ENCODE data around the gene SSBP3.

SSBP3 gene

GRCh38 chr1:54298284-54299033, 107.7 kb downstream of the SSBP3 start:
- H3K27ac ChIP-seq (ENCODE audit: low read depth, low read length) = peak overlapping the region; percentile 68

GRCh38 chr1:54297596-54298283, 108.5 kb downstream of the SSBP3 start:
- Histone ChIP-seq H3K4me3 (ENCODE audit: low read length) (no peak overlapping the region), H3K9ac (ENCODE audit: low read length) (peak overlapping the region; percentile 18), H3K27ac (ENCODE audit: low read depth, low read length) (peak overlapping the region; percentile 68), H3K27me3 (ENCODE audit: control insufficient read depth, insufficient read depth, low read length) (no peaks in the 10 kb centered on the region), H3K36me3 (ENCODE audit: control insufficient read depth, insufficient read depth, low read length) (no peaks in the 10 kb centered on the region), H3K4me1 (ENCODE audit: control insufficient read depth, insufficient read depth, low read length) (peaks cover 33% of the 10 kb centered on the region)

More at GRCh38 chr1:54298284-54299033, 107.7 kb downstream of the SSBP3 start:
- H3K4me1 ChIP-seq (ENCODE audit: control insufficient read depth, insufficient read depth, low read length) = peaks cover 38% of the 10 kb centered on the region
- H3K4me3 ChIP-seq (ENCODE audit: low read length) = peak overlapping the region; percentile 26
- H3K36me3 ChIP-seq (ENCODE audit: control insufficient read depth, insufficient read depth, low read length) = no peaks in the 10 kb centered on the region
- peak overlapping the region; percentile 18 for H3K9ac ChIP-seq (ENCODE audit: low read length)
- H3K27me3 ChIP-seq (ENCODE audit: control insufficient read depth, insufficient read depth, low read length) = no peaks in the 10 kb centered on the region

DNA sequence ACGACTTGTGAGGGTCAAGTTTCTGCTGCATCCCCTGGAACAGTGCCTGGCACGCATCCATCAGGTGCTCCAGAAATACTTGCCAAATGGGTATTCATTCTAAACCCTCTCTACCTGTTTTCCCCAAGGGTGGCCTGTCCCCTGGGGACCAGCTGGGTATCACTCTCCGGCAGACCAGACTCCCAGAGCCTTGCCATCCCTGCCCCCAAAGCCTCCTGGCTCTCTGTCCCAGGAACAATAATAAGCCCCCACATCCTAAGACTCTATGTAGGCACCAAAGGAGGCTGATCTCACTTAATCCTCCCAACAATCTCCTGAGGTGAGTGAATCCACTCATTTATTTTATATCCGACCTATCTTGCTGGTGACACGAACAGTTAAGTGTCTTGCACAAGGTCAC, 109.5 kb downstream of the SSBP3 start:
- peaks cover 41% of the 10 kb centered on the region for H3K4me1 ChIP-seq (ENCODE audit: control insufficient read depth, insufficient read depth, low read length)
- no peak overlapping the region for H3K4me3 ChIP-seq (ENCODE audit: low read length)
- no peak overlapping the region for H3K9ac ChIP-seq (ENCODE audit: low read length)
- no peaks in the 10 kb centered on the region for H3K27me3 ChIP-seq (ENCODE audit: control insufficient read depth, insufficient read depth, low read length)
- no peak overlapping the region for H3K27ac ChIP-seq (ENCODE audit: low read depth, low read length)
- H3K36me3 ChIP-seq (ENCODE audit: control insufficient read depth, insufficient read depth, low read length) = no peaks in the 10 kb centered on the region

DNA sequence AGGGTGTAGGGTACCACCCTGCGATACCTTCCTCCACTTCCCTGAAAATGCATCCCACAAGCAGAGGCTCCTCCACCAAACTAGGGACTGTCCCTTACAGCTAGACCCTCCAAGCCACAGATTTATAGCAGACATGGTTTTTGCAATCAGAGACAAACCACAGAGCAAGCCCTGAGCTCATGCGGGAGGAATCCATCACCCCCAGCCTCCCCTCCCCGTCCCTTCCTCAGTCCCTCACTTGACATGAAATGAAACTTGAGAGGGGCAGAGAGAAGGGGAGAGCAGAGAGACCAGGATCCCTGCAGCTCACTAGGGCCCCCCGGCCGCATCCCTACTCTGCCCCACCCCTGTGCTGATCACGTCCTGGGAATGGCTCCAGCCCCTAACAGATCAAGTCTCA, 111.3 kb downstream of the SSBP3 start:
- Histone ChIP-seq H3K27ac (ENCODE audit: low read depth, low read length) (no peak overlapping the region), H3K4me1 (ENCODE audit: control insufficient read depth, insufficient read depth, low read length) (peaks cover 53% of the 10 kb centered on the region), H3K36me3 (ENCODE audit: control insufficient read depth, insufficient read depth, low read length) (no peaks in the 10 kb centered on the region), H3K9ac (ENCODE audit: low read length) (no peak overlapping the region), H3K4me3 (ENCODE audit: low read length) (no peak overlapping the region), H3K27me3 (ENCODE audit: control insufficient read depth, insufficient read depth, low read length) (no peaks in the 10 kb centered on the region)

DNA sequence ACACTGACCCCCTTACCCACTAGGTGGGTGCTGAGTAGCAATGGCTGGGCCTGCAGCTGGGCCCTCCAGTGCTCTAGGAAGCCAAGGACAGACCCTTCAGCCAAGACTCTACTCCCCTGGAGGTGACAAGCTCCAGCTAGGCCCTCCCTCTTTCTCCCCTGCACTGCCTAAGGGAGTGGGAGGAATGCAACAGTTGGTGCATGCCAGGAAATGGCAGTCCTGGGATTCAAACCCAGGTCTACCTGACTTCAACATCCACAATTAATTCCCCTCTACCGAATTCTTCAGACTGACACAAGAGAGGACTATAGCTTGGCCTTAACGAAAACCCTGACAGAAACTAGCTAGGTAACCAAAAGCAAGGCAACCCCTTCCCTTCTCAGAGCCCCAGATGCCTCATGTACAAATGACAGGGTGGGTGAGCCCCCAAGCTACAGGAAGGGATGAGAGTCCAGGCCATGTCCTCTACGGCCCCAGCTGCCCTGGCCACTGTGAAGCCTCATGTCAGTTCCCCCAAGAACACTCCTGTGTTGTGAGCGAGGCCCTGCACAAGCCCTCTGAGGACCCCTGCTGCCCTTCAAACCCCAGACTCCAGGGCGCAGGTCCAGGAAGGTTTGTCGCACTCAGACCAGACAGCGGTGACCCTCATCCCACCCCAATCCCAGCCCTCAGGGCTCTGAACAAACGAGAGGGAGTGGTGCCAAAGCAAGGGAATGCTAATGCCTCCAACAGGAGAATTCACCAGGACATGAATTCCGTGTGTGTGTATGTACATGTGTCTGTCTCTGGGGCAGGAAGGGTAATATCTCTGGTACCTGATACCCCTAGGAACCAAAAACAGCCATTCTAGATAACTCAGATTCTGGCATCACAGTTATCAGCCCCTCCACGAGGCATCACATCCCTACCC, 113.9 kb downstream of the SSBP3 start:
- H3K9ac ChIP-seq (ENCODE audit: low read length) = no peak overlapping the region
- H3K4me1 ChIP-seq (ENCODE audit: control insufficient read depth, insufficient read depth, low read length) = peaks cover 44% of the 10 kb centered on the region
- no peaks in the 10 kb centered on the region for H3K27me3 ChIP-seq (ENCODE audit: control insufficient read depth, insufficient read depth, low read length)
- H3K36me3 ChIP-seq (ENCODE audit: control insufficient read depth, insufficient read depth, low read length) = no peaks in the 10 kb centered on the region
- no peak overlapping the region for H3K27ac ChIP-seq (ENCODE audit: low read depth, low read length)
- H3K4me3 ChIP-seq (ENCODE audit: low read length) = no peak overlapping the region

GRCh38 chr1:54291276-54292001, 114.8 kb downstream of the SSBP3 start:
- Histone ChIP-seq H3K9ac (ENCODE audit: low read length) (no peak overlapping the region), H3K36me3 (ENCODE audit: control insufficient read depth, insufficient read depth, low read length) (no peaks in the 10 kb centered on the region), H3K27me3 (ENCODE audit: control insufficient read depth, insufficient read depth, low read length) (no peaks in the 10 kb centered on the region), H3K4me1 (ENCODE audit: control insufficient read depth, insufficient read depth, low read length) (peaks cover 52% of the 10 kb centered on the region), H3K27ac (ENCODE audit: low read depth, low read length) (no peak overlapping the region), H3K4me3 (ENCODE audit: low read length) (no peak overlapping the region)

DNA sequence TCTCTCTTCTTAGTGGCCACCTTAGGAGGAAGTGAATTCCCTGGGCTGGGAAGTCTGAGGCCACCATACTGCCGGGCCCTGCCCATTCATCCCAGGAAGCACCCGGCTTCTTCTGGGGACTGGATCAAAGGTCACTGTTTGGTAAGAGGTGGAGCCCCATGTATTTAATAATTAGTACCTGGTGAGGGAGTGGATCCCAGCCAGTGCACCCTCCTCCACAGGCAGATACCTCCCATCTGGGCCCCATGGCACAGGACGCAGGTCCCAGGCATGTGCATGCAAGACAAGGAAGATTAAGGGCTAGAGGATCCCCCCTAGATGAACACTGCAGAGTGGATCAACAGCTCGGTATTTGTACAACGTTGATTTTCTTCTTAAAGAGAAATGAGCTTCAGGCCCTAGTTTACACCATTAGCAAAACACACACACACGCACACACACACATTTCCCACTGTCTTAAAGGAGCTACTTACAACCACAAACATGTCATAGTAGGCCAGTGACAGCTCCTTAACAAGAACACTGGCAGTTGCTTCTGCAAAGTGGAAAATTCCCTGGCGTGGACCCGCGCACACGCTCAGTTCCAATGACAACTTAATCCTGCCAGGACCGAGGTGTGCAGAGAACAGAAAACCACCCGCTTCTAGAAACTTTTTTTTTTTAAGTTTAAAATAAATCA, 115.5 kb downstream of the SSBP3 start:
- no peaks in the 10 kb centered on the region for H3K36me3 ChIP-seq (ENCODE audit: control insufficient read depth, insufficient read depth, low read length)
- H3K4me1 ChIP-seq (ENCODE audit: control insufficient read depth, insufficient read depth, low read length) = peaks cover 51% of the 10 kb centered on the region
- H3K9ac ChIP-seq (ENCODE audit: low read length) = no peak overlapping the region
- no peak overlapping the region for H3K4me3 ChIP-seq (ENCODE audit: low read length)
- H3K27ac ChIP-seq (ENCODE audit: low read depth, low read length) = peak overlapping the region; percentile 36
- no peaks in the 10 kb centered on the region for H3K27me3 ChIP-seq (ENCODE audit: control insufficient read depth, insufficient read depth, low read length)

DNA sequence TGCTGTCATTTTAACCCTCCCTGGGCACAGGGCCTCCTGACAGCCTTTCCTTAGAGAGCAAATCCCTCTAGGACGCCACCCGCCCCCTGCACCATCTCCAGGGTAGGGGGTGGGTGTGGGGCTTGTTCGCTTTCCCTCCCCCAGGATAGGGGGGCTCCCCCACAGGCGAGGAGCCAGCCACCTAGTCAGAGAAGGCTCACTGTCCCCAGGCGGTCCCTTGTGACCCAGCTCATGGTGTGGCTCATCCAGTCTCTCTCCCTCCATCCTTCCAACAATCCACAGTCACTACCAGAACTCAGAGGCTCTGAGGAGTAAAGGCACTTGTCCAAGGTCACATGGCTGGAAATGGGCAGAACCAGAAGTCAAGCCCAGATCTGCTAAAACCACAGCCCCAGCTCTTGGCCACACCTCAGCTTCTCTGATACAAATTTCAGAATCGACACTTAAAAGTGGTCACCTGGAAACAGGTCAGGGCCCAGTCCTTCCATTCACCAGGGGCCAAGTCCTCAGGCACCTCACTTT, 116.4 kb downstream of the SSBP3 start:
- Histone ChIP-seq H3K36me3 (ENCODE audit: control insufficient read depth, insufficient read depth, low read length) (no peaks in the 10 kb centered on the region), H3K4me1 (ENCODE audit: control insufficient read depth, insufficient read depth, low read length) (peaks cover 46% of the 10 kb centered on the region), H3K4me3 (ENCODE audit: low read length) (no peak overlapping the region), H3K27ac (ENCODE audit: low read depth, low read length) (peak overlapping the region; percentile 36), H3K9ac (ENCODE audit: low read length) (no peak overlapping the region), H3K27me3 (ENCODE audit: control insufficient read depth, insufficient read depth, low read length) (no peaks in the 10 kb centered on the region)

GRCh38 chr1:54287801-54288211, 118.4 kb downstream of the SSBP3 start:
- Histone ChIP-seq H3K36me3 (ENCODE audit: control insufficient read depth, insufficient read depth, low read length) (no peaks in the 10 kb centered on the region), H3K4me1 (ENCODE audit: control insufficient read depth, insufficient read depth, low read length) (peaks cover 45% of the 10 kb centered on the region), H3K27ac (ENCODE audit: low read depth, low read length) (peak overlapping the region; percentile 4), H3K27me3 (ENCODE audit: control insufficient read depth, insufficient read depth, low read length) (no peaks in the 10 kb centered on the region), H3K9ac (ENCODE audit: low read length) (no peak overlapping the region), H3K4me3 (ENCODE audit: low read length) (no peak overlapping the region)

DNA sequence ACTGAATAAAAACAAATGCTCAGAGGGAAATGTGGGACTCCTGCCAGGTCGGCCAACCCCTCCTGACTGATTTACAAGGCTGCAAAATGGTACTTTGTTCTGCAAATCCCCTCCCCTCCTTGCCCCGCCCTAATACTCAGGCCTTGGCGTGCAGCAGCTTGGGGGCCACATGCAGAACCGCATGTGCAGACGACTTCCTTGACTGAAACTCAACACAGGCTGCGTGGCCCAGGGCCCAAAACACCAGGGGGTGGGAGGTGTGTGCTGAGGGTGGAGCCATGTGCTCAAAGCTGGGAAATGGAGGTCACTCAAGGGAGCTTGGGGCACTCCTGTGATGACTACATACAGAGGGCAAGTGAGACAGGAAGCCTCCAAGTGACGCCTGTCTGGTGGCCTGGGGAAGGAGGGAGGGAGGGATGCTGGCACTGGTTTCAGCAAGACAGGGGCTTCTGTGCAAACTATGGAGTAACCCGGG, 119.0 kb downstream of the SSBP3 start:
- Histone ChIP-seq H3K27me3 (ENCODE audit: control insufficient read depth, insufficient read depth, low read length) (no peaks in the 10 kb centered on the region), H3K27ac (ENCODE audit: low read depth, low read length) (peak overlapping the region; percentile 26), H3K4me3 (ENCODE audit: low read length) (no peak overlapping the region), H3K4me1 (ENCODE audit: control insufficient read depth, insufficient read depth, low read length) (peaks cover 41% of the 10 kb centered on the region), H3K36me3 (ENCODE audit: control insufficient read depth, insufficient read depth, low read length) (no peaks in the 10 kb centered on the region), H3K9ac (ENCODE audit: low read length) (no peak overlapping the region)

GRCh38 chr1:54285815-54286345, 120.3 kb downstream of the SSBP3 start:
- Histone ChIP-seq H3K4me3 (ENCODE audit: low read length) (no peak overlapping the region), H3K27ac (ENCODE audit: low read depth, low read length) (no peak overlapping the region), H3K36me3 (ENCODE audit: control insufficient read depth, insufficient read depth, low read length) (no peaks in the 10 kb centered on the region), H3K27me3 (ENCODE audit: control insufficient read depth, insufficient read depth, low read length) (no peaks in the 10 kb centered on the region), H3K4me1 (ENCODE audit: control insufficient read depth, insufficient read depth, low read length) (peaks cover 32% of the 10 kb centered on the region), H3K9ac (ENCODE audit: low read length) (no peak overlapping the region)
